Ovary (tissue), 3 donors: ENCODE results near the gene CAPN9.

Experiments used
- POLR2A ChIP-seq: fragments of 450-650 bp; IDR thresholded peaks from one replicate; pipeline ENCODE4 v1.6.1; 2017; ENCODE audit warnings: antibody characterized with exemption, mild to moderate bottlenecking, moderate library complexity
- TF ChIP-seq, protein P1 (sequence below), 3 donors: fragments of 450-650 bp in 2 of 3; fragments of 200-600 bp in 1 of 3; IDR thresholded peaks; one replicate each; pipeline versions ENCODE4 v1.5.1 to v1.8.0; 2016 to 2022; ENCODE audit warnings: antibody characterized with exemption in 3 of 3, mild to moderate bottlenecking in 1 of 3
- donor health status: DM: no; HTN: no; CAD: no.

DNA sequence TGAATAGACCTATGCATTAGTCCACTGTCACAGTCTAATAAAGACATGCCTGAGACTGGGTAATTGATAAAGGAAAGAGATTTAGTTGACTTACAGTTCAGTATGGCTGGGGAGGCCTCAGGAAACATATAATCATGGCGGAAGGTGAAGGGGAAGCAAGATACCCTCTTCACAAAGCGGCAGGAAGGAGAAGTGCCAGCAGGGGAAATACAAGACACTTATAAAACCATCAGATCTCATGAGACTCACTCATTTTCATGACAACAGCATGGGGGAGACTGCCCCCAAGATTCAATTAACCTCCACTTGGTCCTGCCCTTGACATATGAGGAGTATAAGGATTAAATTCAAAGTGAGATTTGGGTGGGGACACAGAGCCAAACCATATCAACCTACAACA lies 59.4 kb downstream of the CAPN9 start:
- TF ChIP-seq, protein P1, sequence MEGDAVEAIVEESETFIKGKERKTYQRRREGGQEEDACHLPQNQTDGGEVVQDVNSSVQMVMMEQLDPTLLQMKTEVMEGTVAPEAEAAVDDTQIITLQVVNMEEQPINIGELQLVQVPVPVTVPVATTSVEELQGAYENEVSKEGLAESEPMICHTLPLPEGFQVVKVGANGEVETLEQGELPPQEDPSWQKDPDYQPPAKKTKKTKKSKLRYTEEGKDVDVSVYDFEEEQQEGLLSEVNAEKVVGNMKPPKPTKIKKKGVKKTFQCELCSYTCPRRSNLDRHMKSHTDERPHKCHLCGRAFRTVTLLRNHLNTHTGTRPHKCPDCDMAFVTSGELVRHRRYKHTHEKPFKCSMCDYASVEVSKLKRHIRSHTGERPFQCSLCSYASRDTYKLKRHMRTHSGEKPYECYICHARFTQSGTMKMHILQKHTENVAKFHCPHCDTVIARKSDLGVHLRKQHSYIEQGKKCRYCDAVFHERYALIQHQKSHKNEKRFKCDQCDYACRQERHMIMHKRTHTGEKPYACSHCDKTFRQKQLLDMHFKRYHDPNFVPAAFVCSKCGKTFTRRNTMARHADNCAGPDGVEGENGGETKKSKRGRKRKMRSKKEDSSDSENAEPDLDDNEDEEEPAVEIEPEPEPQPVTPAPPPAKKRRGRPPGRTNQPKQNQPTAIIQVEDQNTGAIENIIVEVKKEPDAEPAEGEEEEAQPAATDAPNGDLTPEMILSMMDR (IDR thresholded peaks at IDR 0.05) = no peak
- TF ChIP-seq POLR2A = no peak
